HepG2 (cell line): Measurements from ENCODE around the gene SEZ6. TPM values are rescaled to one million over a fixed set of nuclear protein-coding genes. Genes with fewer than 3 reads are reported as not detected.

Experiments
- BCL6 ChIP-seq: IDR thresholded peaks from 2 replicates; pipeline ENCODE4 v1.6.1; 2016; ENCODE audit warnings: missing genetic modification reagents, missing compliant biosample characterization
- BCLAF1 ChIP-seq: fragments of 450-650 bp; IDR thresholded peaks from 2 replicates; pipeline ENCODE4 v1.6.1; 2017; ENCODE audit warnings: mild to moderate bottlenecking
- BORCS8-MEF2B ChIP-seq: sonication (generic); formaldehyde crosslinking; IDR thresholded peaks from 2 replicates; pipeline ENCODE4 v1.8.0; 2022; ENCODE audit warnings: mild to moderate bottlenecking, missing genetic modification reagents
- CENPT ChIP-seq: sonication (generic); formaldehyde crosslinking; IDR thresholded peaks from 2 replicates; pipeline ENCODE4 v1.8.0; 2022; ENCODE audit warnings: low read depth, mild to moderate bottlenecking, moderate library complexity, missing genetic modification reagents
- DMAP1 ChIP-seq: IDR thresholded peaks from 2 replicates; pipeline ENCODE4 v1.6.1; 2016
- EP300 ChIP-seq, 3 experiments: sonication (generic) in 1 of 3; formaldehyde crosslinking in 1 of 3; IDR thresholded peaks; 2 replicates each; pipeline versions ENCODE4 v1.5.1 to v1.6.1; 2011 to 2020; ENCODE audit warnings: low read depth in 2 of 3, low read length in 2 of 3, borderline replicate concordance in 1 of 3, improper control_type of control experiment in 1 of 3, mild to moderate bottlenecking in 1 of 3, missing genetic modification reagents in 1 of 3, moderate library complexity in 1 of 3
- KAT7 ChIP-seq: IDR thresholded peaks from 2 replicates; pipeline ENCODE4 v1.6.1; 2018; ENCODE audit warnings: borderline replicate concordance, missing compliant biosample characterization
- KDM2A ChIP-seq: sonication (generic); formaldehyde crosslinking; IDR thresholded peaks from 2 replicates; pipeline ENCODE4 v1.4.0; 2020; ENCODE audit warnings: low read depth, missing genetic modification reagents, borderline replicate concordance
- MED13 ChIP-seq: sonication (generic); formaldehyde crosslinking; IDR thresholded peaks from 2 replicates; pipeline ENCODE4 v1.5.0; 2020; ENCODE audit warnings: missing genetic modification reagents
- MIER2 ChIP-seq: IDR thresholded peaks from 2 replicates; pipeline ENCODE4 v1.6.1; 2016; ENCODE audit warnings: missing biosample characterization, missing genetic modification reagents
- NFKBIZ ChIP-seq: IDR thresholded peaks from 2 replicates; pipeline ENCODE4 v1.6.1; 2018; ENCODE audit warnings: missing genetic modification reagents, missing compliant biosample characterization
- PCBP2 ChIP-seq: fragments of 200-400 bp; formaldehyde crosslinking; optimal IDR thresholded peaks from 2 replicates; pipeline ENCODE3; 2018; ENCODE audit warnings: low read length, low read depth; ENCODE audit not compliant: poor library complexity, severe bottlenecking
- SALL2 ChIP-seq: sonication (generic); formaldehyde crosslinking; IDR thresholded peaks from 2 replicates; pipeline ENCODE4 v1.8.1; 2023; ENCODE audit warnings: mild to moderate bottlenecking, missing genetic modification reagents, inconsistent platforms
- TBX3 ChIP-seq: fragments of 450-650 bp; IDR thresholded peaks from 2 replicates; pipeline ENCODE4 v1.6.1; 2017; ENCODE audit warnings: antibody characterized with exemption, mild to moderate bottlenecking, inconsistent platforms, borderline replicate concordance
- TP53 ChIP-seq: sonication (generic); formaldehyde crosslinking; conservative IDR thresholded peaks from 2 replicates; pipeline ENCODE4 v1.4.0; 2020; ENCODE audit warnings: missing genetic modification reagents
- YY1 ChIP-seq: IDR thresholded peaks from 2 replicates; pipeline ENCODE4 v1.6.1; 2011; ENCODE audit warnings: low read length, low read depth, moderate library complexity, mild to moderate bottlenecking; ENCODE audit not compliant: insufficient read depth, insufficient replicate concordance
- ZFYVE20 ChIP-seq: sonication (generic); formaldehyde crosslinking; IDR thresholded peaks from 2 replicates; pipeline ENCODE4 v1.8.0; 2023; ENCODE audit warnings: low read depth, mild to moderate bottlenecking, moderate library complexity, missing genetic modification reagents, borderline replicate concordance
- ZGPAT ChIP-seq: IDR thresholded peaks from 2 replicates; pipeline ENCODE4 v1.6.1; 2016; ENCODE audit warnings: mild to moderate bottlenecking
- ZMYM3 ChIP-seq: sonication (generic); formaldehyde crosslinking; IDR thresholded peaks from 2 replicates; pipeline ENCODE4 v1.5.1; 2020; ENCODE audit warnings: mild to moderate bottlenecking, missing genetic modification reagents
- ZNF333 ChIP-seq: sonication (generic); formaldehyde crosslinking; IDR thresholded peaks from 2 replicates; pipeline ENCODE4 v1.4.0; 2020; ENCODE audit warnings: mild to moderate bottlenecking, missing genetic modification reagents, borderline replicate concordance
- ZNF431 ChIP-seq: sonication (generic); formaldehyde crosslinking; IDR thresholded peaks from 2 replicates; pipeline ENCODE4 v1.9.0; 2022; ENCODE audit warnings: missing genetic modification reagents, low read depth, mild to moderate bottlenecking, borderline replicate concordance
- ZNF619 ChIP-seq: sonication (generic); formaldehyde crosslinking; IDR thresholded peaks from 2 replicates; pipeline ENCODE4 v1.4.0; 2020; ENCODE audit warnings: mild to moderate bottlenecking, missing genetic modification reagents
- ZNF713 ChIP-seq: sonication (generic); formaldehyde crosslinking; IDR thresholded peaks from 2 replicates; pipeline ENCODE4 v1.4.0; 2020; ENCODE audit warnings: mild to moderate bottlenecking, missing genetic modification reagents
- ZNF891 ChIP-seq: sonication (generic); formaldehyde crosslinking; IDR thresholded peaks from 2 replicates; pipeline ENCODE4 v1.5.0; 2020; ENCODE audit warnings: mild to moderate bottlenecking, missing genetic modification reagents
- polyA plus RNA-seq, 8 experiments: library from polyadenylated mRNA; depleted of rRNA in 3 of 8; stranded (reverse) in 7 of 8; unstranded in 1 of 8; fragments of >200 nt; fragmentation: Illumina TruSeq in 4 of 8; extraction: Trizol in 4 of 8; gene quantifications; 2 replicates each; pipeline versions ENCODE4 v1.2.1 to v1.2.3, GENCODE V29; 2011 to 2016; ENCODE audit warnings: low read depth in 4 of 8, missing spikeins in 1 of 8, mixed read lengths in 1 of 8; ENCODE audit not compliant: insufficient read depth in 1 of 8
- total RNA-seq, 5 experiments: library from RNA; depleted of rRNA; stranded (reverse); fragments of >200 nt; fragmentation: Illumina TruSeq; extraction: Trizol; gene quantifications; 2 replicates each; pipeline ENCODE4 v1.2.3, GENCODE V29; 2016; ENCODE audit warnings: low read depth in 1 of 5

The SEZ6 gene
- total and polyA plus RNA-seq, 2 of the 13 experiments (the other 11 are each of a cell fraction or from before 2014, with no cell fraction given): not detected

- TF ChIP-seq TP53 (CRISPR knock-in tag) (0 out of 2 replicates have a peak, but pooled peaks have one; percentile 73), ZNF333 (CRISPR knock-in tag) (peak; percentile 94), ZNF713 (CRISPR knock-in tag) (peak; percentile 89; the same call in 1 of the 2 replicates), PCBP2 (no peak), ZGPAT (CRISPR knock-in tag) (peak; percentile 85), YY1 (peak; percentile 95), MIER2 (CRISPR knock-in tag) (peak; percentile 47; the same call in 1 of the 2 replicates), SALL2 (CRISPR knock-in tag) (peak; percentile 45; the same call in 1 of the 2 replicates), KDM2A (peak; percentile 61; the same call in 1 of the 2 replicates), KAT7 (CRISPR knock-in tag) (peak; percentile 62; the same call in 1 of the 2 replicates), BCL6 (CRISPR knock-in tag) (peak; percentile 38), BCLAF1 (no peak), EP300 (IDR thresholded peaks at IDR 0.05; ENCODE audit: low read depth in 2 of 2, low read length in 2 of 2) (no peak), EP300 (CRISPR knock-in tag; IDR thresholded peaks at IDR 0.05; ENCODE audit: borderline replicate concordance) (peak; percentile 16; the same call in 1 of the 2 replicates), ZNF431 (no peak; the same call in 1 of the 2 replicates), MED13 (CRISPR knock-in tag) (peak; percentile 58; the same call in 1 of the 2 replicates), ZNF619 (CRISPR knock-in tag) (peak; percentile 70; the same call in 1 of the 2 replicates), NFKBIZ (CRISPR knock-in tag) (peak; percentile 81), CENPT (no peak), ZNF891 (CRISPR knock-in tag) (peak; percentile 77; the same call in 1 of the 2 replicates), TBX3 (peak; percentile 59; the same call in 1 of the 2 replicates), DMAP1 (CRISPR knock-in tag) (peak; percentile 75), BORCS8-MEF2B (CRISPR knock-in tag) (peak; percentile 34; the same call in 1 of the 2 replicates), ZFYVE20 (CRISPR knock-in tag) (no peak), ZMYM3 (CRISPR knock-in tag) (peak; percentile 73)
Measured at GRCh38 chr17:29042679-29043538, 37.1 kb upstream of the SEZ6 start, which contains the start of gene PIPOX (continued).
